Breast epithelium (tissue), 3 donors: ENCODE data around the gene TCTA.

Experiments
- POLR2A ChIP-seq: fragments of 450-650 bp; IDR thresholded peaks from one replicate; pipeline ENCODE4 v1.6.1; 2016; ENCODE audit warnings: antibody characterized with exemption, mild to moderate bottlenecking, moderate library complexity
- POLR2AphosphoS5 ChIP-seq, 3 donors: sonication (generic); formaldehyde crosslinking; IDR thresholded peaks; one replicate each; pipeline ENCODE4 v1.6.1; 2017; ENCODE audit warnings: antibody characterized with exemption in 3 of 3
- TF ChIP-seq, protein P1 (sequence below), 3 donors: fragments of 450-650 bp; IDR thresholded peaks; one replicate each; pipeline ENCODE4 v1.5.1; 2016 to 2017; ENCODE audit warnings: antibody characterized with exemption in 3 of 3, mild to moderate bottlenecking in 3 of 3, moderate library complexity in 3 of 3

DNA sequence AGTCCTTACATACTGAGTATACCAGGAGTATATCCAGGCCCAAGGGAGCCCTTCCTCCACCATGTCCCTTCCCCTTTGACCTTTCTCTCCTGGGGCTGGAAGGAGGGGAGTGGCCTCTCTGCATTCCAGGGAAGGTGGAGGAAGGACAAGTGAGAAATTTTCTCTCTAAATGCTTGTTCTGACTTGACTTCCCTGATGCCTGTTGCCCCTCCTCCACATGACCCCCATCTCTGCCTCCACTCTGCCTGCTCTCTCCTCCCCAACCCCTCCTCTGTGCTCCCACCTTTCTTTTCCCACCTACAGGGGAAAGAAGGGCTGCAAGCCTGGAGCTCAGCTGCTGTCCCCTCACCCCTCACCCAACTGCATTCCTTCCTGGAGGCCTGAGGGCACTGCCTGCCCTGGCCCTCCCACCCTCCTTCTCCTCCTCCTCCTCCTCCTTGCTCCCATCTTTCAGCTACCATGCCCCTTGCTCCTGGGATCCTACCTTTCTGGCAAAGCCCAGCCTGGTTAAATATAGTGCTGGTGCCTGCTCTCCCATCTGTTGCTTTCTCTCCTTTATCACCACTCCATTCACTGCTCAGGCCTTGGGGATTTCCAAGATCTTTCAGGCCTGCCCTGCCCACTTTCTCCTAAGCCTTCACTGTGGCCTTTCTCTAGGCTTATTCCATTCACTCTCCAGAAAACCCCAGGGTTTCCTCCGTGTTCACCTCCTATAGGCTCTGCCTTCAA lies 49.4 kb downstream of the TCTA start:
- TF ChIP-seq POLR2A (no peak), POLR2AphosphoS5 (IDR thresholded peaks at IDR 0.05) (no peak)
- TF ChIP-seq, protein P1, sequence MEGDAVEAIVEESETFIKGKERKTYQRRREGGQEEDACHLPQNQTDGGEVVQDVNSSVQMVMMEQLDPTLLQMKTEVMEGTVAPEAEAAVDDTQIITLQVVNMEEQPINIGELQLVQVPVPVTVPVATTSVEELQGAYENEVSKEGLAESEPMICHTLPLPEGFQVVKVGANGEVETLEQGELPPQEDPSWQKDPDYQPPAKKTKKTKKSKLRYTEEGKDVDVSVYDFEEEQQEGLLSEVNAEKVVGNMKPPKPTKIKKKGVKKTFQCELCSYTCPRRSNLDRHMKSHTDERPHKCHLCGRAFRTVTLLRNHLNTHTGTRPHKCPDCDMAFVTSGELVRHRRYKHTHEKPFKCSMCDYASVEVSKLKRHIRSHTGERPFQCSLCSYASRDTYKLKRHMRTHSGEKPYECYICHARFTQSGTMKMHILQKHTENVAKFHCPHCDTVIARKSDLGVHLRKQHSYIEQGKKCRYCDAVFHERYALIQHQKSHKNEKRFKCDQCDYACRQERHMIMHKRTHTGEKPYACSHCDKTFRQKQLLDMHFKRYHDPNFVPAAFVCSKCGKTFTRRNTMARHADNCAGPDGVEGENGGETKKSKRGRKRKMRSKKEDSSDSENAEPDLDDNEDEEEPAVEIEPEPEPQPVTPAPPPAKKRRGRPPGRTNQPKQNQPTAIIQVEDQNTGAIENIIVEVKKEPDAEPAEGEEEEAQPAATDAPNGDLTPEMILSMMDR (IDR thresholded peaks at IDR 0.05) = no peak
